ENCODE data around the gene WBP2NL. TPM values are rescaled to one million over a fixed set of nuclear protein-coding genes. Genes with fewer than 3 reads are reported as not detected.

WBP2NL gene
- total RNA-seq, 4 donors from 2014 or later: 3.7 to 6.6 TPM; not detected in 2

- no peaks in the 10 kb centered on the region for H3K36me3 ChIP-seq
- no peak overlapping the region for H3K27ac ChIP-seq
- no peak for TF ChIP-seq POLR2A (IDR thresholded peaks at IDR 0.05)
- no peak for TF ChIP-seq CTCF (IDR thresholded peaks at IDR 0.05)
- intact Hi-C loops (cut with DNase I; ENCODE audit: low total_unique reads): no loop called here
- no peak overlapping the region for H3K4me3 ChIP-seq
- no peak for DNase-seq
- H3K9me3 ChIP-seq: no peaks in the 10 kb centered on the region
- no peaks in the 10 kb centered on the region for H3K27me3 ChIP-seq
- H3K4me1 ChIP-seq: no peaks in the 10 kb centered on the region
Measured at GRCh38 chr22:42026705-42027104, 28.1 kb downstream of the WBP2NL start.

- DNase-seq: no peak
- no peaks in the 10 kb centered on the region for H3K4me1 ChIP-seq
- H3K36me3 ChIP-seq: no peaks in the 10 kb centered on the region
- H3K9me3 ChIP-seq: no peaks in the 10 kb centered on the region
- TF ChIP-seq POLR2A (IDR thresholded peaks at IDR 0.05) (no peak), CTCF (IDR thresholded peaks at IDR 0.05) (no peak)
- intact Hi-C loops (cut with DNase I; ENCODE audit: low total_unique reads): no loop called here
- no peak overlapping the region for H3K4me3 ChIP-seq
- no peak overlapping the region for H3K27ac ChIP-seq
- H3K27me3 ChIP-seq: no peaks in the 10 kb centered on the region
Measured at GRCh38 chr22:42033263-42034181, 34.9 kb downstream of the WBP2NL start.

GRCh38 chr22:42035256-42035655 lies 36.7 kb downstream of the WBP2NL start:
- no peak overlapping the region for H3K27ac ChIP-seq
- H3K27me3 ChIP-seq: no peaks in the 10 kb centered on the region
- intact Hi-C loops (cut with DNase I; ENCODE audit: low total_unique reads): no loop called here
- H3K4me3 ChIP-seq: no peak overlapping the region
- H3K36me3 ChIP-seq: no peaks in the 10 kb centered on the region
- no peaks in the 10 kb centered on the region for H3K4me1 ChIP-seq
- no peaks in the 10 kb centered on the region for H3K9me3 ChIP-seq
- TF ChIP-seq POLR2A (IDR thresholded peaks at IDR 0.05): no peak
- no peak for TF ChIP-seq CTCF (IDR thresholded peaks at IDR 0.05)
- no peak for DNase-seq

GRCh38 chr22:42039271-42039670 lies 40.7 kb downstream of the WBP2NL start:
- Histone ChIP-seq H3K27me3 (no peaks in the 10 kb centered on the region), H3K4me3 (no peak overlapping the region), H3K9me3 (peaks cover 0 to 9% of the 10 kb centered on the region in 2 donors), H3K36me3 (no peaks in the 10 kb centered on the region), H3K4me1 (no peaks in the 10 kb centered on the region), H3K27ac (no peak overlapping the region)
- intact Hi-C loops (cut with DNase I; ENCODE audit: low total_unique reads): no loop called here
- DNase-seq: no peak
- TF ChIP-seq CTCF (IDR thresholded peaks at IDR 0.05): no peak
- TF ChIP-seq POLR2A (IDR thresholded peaks at IDR 0.05): no peak

- Histone ChIP-seq H3K4me3 (no peak overlapping the region), H3K9me3 (peaks cover 0 to 9% of the 10 kb centered on the region in 2 donors), H3K4me1 (no peaks in the 10 kb centered on the region), H3K36me3 (no peaks in the 10 kb centered on the region), H3K27ac (no peak overlapping the region), H3K27me3 (no peaks in the 10 kb centered on the region)
- DNase-seq: no peak
- intact Hi-C loops (cut with DNase I; ENCODE audit: low total_unique reads): no loop called here
- no peak for TF ChIP-seq POLR2A (IDR thresholded peaks at IDR 0.05)
- no peak for TF ChIP-seq CTCF (IDR thresholded peaks at IDR 0.05)
Measured at GRCh38 chr22:42041784-42042183, 43.2 kb downstream of the WBP2NL start.
